ENCODE results near the gene LIN7B.

GRCh38 chr19:49152119-49152550 lies 38.0 kb downstream of the LIN7B start:
- no peak for TF ChIP-seq NFE2L2 (IDR thresholded peaks at IDR 0.05; ENCODE audit: low read length)
- TF ChIP-seq, protein P1, sequence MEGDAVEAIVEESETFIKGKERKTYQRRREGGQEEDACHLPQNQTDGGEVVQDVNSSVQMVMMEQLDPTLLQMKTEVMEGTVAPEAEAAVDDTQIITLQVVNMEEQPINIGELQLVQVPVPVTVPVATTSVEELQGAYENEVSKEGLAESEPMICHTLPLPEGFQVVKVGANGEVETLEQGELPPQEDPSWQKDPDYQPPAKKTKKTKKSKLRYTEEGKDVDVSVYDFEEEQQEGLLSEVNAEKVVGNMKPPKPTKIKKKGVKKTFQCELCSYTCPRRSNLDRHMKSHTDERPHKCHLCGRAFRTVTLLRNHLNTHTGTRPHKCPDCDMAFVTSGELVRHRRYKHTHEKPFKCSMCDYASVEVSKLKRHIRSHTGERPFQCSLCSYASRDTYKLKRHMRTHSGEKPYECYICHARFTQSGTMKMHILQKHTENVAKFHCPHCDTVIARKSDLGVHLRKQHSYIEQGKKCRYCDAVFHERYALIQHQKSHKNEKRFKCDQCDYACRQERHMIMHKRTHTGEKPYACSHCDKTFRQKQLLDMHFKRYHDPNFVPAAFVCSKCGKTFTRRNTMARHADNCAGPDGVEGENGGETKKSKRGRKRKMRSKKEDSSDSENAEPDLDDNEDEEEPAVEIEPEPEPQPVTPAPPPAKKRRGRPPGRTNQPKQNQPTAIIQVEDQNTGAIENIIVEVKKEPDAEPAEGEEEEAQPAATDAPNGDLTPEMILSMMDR (CRISPR knock-in tag; IDR thresholded peaks at IDR 0.05) = no peak
- TF ChIP-seq CHD2 (IDR thresholded peaks at IDR 0.05; ENCODE audit: low read depth, low read length) = no peak
- TF ChIP-seq POLR2A (IDR thresholded peaks at IDR 0.05; ENCODE audit: insufficient read depth in 1 of 2, low read depth in 2 of 2, low read length in 2 of 2) = no peak
- TF ChIP-seq ZNF496 (CRISPR knock-in tag; IDR thresholded peaks at IDR 0.05; ENCODE audit: insufficient replicate concordance) = no peak
- TF ChIP-seq SP1 (IDR thresholded peaks at IDR 0.05) = no peak
- no peak for TF ChIP-seq SP1 (CRISPR knock-in tag; IDR thresholded peaks at IDR 0.05)
- no peak for TF ChIP-seq SIN3A (IDR thresholded peaks at IDR 0.05; ENCODE audit: borderline replicate concordance, low read depth, low read length)
- no peak for TF ChIP-seq FOXA1 (IDR thresholded peaks at IDR 0.05)
- TF ChIP-seq FOXA1 (CRISPR knock-in tag; IDR thresholded peaks at IDR 0.05) = no peak

Measured in HepG2 (cell line).